ENCODE measurements around the gene PIWIL1. TPM values are rescaled to one million over a fixed set of nuclear protein-coding genes. Genes with fewer than 3 reads are reported as not detected.

The PIWIL1 gene
- total and polyA plus RNA-seq, 2 donors from 2014 or later: 0.15 to 0.31 TPM

DNA sequence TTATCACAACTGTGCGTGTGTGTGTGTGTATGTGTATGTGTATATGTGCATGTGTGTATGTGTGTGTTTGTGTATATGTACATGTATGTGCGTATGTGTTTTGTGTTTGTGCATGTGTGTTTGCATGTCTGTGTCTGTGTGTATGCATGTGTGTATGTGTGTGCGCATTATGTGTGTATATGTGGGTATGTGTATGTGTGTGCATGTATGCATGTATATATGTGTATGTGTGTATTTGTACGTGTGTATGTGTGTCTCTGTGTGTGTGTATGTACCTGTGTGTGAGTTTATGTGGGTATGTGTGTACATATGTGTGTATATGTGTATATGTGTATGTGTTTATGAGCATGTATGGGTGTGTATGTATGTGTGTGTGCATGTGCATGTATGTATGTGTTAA, 37.6 kb upstream of the PIWIL1 start:
- TF ChIP-seq, protein P1, sequence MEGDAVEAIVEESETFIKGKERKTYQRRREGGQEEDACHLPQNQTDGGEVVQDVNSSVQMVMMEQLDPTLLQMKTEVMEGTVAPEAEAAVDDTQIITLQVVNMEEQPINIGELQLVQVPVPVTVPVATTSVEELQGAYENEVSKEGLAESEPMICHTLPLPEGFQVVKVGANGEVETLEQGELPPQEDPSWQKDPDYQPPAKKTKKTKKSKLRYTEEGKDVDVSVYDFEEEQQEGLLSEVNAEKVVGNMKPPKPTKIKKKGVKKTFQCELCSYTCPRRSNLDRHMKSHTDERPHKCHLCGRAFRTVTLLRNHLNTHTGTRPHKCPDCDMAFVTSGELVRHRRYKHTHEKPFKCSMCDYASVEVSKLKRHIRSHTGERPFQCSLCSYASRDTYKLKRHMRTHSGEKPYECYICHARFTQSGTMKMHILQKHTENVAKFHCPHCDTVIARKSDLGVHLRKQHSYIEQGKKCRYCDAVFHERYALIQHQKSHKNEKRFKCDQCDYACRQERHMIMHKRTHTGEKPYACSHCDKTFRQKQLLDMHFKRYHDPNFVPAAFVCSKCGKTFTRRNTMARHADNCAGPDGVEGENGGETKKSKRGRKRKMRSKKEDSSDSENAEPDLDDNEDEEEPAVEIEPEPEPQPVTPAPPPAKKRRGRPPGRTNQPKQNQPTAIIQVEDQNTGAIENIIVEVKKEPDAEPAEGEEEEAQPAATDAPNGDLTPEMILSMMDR (IDR thresholded peaks at IDR 0.05; ENCODE audit: borderline replicate concordance, extremely low read depth, insufficient read depth): no peak
- Histone ChIP-seq H3K36me3 (ENCODE audit: control insufficient read depth in 2 of 3, insufficient read depth in 3 of 3, low read length in 3 of 3) (no peaks in the 10 kb centered on the region), H3K27me3 (ENCODE audit: control insufficient read depth, insufficient read depth, low read length) (no peaks in the 10 kb centered on the region), H3K9ac (ENCODE audit: low read length in 3 of 3) (no peak overlapping the region), H3K9me3 (ENCODE audit: control insufficient read depth in 2 of 3, insufficient read depth in 1 of 3, low read length in 3 of 3) (peaks cover 0 to 4% (median 0%) of the 10 kb centered on the region in 3 donors), H3K4me3 (ENCODE audit: low read length in 3 of 3) (peak overlapping the region in 1 of 3 donors; percentile 3), H3K4me1 (ENCODE audit: control insufficient read depth in 2 of 3, insufficient read depth in 2 of 3, low read depth in 1 of 3, low read length in 3 of 3) (peaks cover 0 to 4% (median 0%) of the 10 kb centered on the region in 3 donors), H3K27ac (ENCODE audit: low read depth in 2 of 2, low read length in 2 of 2) (no peak overlapping the region)
- DNase-seq: no peak
- no peak for FAIRE-seq
- intact Hi-C loops (cut with DNase I): loop anchor here (10.0 kb wide), 1 partner anchor 245 kb away; no protein-coding TSS in a partner anchor

DNA sequence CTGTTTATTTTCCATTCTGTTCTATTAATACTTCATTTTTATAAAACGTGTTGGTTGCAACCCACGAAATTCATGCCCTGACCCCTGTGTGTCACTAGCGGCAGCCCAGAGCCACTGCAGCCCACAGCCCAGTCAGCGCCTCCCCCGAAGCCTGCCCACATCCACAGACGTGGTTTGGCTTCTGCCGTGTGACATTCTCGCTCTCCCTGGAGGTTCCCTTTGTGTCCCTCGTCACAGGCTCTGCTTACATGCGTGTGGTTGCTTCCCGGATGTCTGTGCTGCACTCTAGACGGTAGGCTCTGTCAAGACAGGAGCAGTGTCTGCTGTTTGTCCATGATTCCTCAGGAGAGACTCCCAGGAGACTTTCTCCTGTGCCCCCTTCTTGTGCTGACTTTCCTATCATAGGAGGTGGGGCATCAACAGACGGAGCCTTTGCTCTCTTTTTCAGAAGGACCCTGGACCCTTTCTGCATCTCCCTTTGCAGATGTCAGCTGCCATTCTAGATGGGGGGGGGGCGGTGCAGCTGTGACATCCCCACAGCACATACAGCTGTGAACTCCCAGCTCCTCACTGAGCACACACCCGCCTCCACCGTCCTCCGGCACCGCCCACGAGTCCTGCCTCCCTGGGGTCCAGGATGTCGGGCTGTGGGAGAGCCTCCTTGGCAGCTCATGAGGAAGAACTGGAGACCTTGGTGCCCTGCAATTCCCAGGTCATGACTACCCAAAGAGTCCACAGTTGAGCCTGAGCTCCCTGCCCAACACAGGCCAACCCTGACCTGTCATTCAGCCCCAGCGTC, 36.8 kb upstream of the PIWIL1 start:
- intact Hi-C loops (cut with DNase I): loop anchor here (10.0 kb wide), 1 partner anchor 246 kb away; no protein-coding TSS in a partner anchor
- FAIRE-seq: no peak
- DNase-seq: peak in 1 of 5 donors; percentile 23

DNA sequence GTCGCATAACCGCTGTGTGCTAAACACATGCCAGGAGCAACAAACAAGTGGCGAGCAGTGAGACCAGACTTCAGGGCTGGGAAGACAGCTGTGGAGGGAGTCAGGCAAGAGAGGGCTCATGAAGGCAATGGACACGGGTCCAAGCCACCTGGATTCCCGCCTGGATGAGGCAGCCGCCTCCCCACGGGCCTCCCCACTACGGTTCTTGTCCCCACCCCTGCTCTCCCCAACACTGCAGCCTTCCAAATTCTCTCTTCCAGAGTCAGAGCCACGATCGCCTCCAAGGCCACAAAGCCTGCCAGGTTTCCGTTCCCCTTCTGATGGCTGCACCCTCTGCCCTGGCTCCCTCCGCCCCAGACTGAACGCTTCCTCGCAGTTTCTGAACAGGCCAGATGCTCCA, 36.1 kb upstream of the PIWIL1 start:
- no peaks in the 10 kb centered on the region for H3K36me3 ChIP-seq (ENCODE audit: control insufficient read depth in 2 of 3, insufficient read depth in 3 of 3, low read length in 3 of 3)
- TF ChIP-seq, protein P1 (IDR thresholded peaks at IDR 0.05; ENCODE audit: borderline replicate concordance, extremely low read depth, insufficient read depth): no peak
- FAIRE-seq (no peak), DNase-seq (no peak)
- H3K27ac ChIP-seq (ENCODE audit: low read depth in 2 of 2, low read length in 2 of 2): no peak overlapping the region
- no peaks in the 10 kb centered on the region for H3K27me3 ChIP-seq (ENCODE audit: control insufficient read depth, insufficient read depth, low read length)
- intact Hi-C loops (cut with DNase I): loop anchor here (10.0 kb wide), 1 partner anchor 247 kb away; no protein-coding TSS in a partner anchor
- H3K9ac ChIP-seq (ENCODE audit: low read length in 3 of 3): no peak overlapping the region
- H3K4me1 ChIP-seq (ENCODE audit: control insufficient read depth in 2 of 3, insufficient read depth in 2 of 3, low read depth in 1 of 3, low read length in 3 of 3): peaks cover 0 to 4% (median 0%) of the 10 kb centered on the region in 3 donors
- H3K9me3 ChIP-seq (ENCODE audit: control insufficient read depth in 2 of 3, insufficient read depth in 1 of 3, low read length in 3 of 3): peaks cover 0 to 4% (median 0%) of the 10 kb centered on the region in 3 donors
- H3K4me3 ChIP-seq (ENCODE audit: low read length in 3 of 3): no peak overlapping the region

More for the DNA sequence above, 36.8 kb upstream of the PIWIL1 start:
- Histone ChIP-seq H3K9me3 (ENCODE audit: control insufficient read depth in 2 of 3, insufficient read depth in 1 of 3, low read length in 3 of 3) (peaks cover 0 to 4% (median 0%) of the 10 kb centered on the region in 3 donors), H3K9ac (ENCODE audit: low read length in 3 of 3) (no peak overlapping the region), H3K4me3 (ENCODE audit: low read length in 3 of 3) (no peak overlapping the region), H3K27ac (ENCODE audit: low read depth in 2 of 2, low read length in 2 of 2) (no peak overlapping the region), H3K4me1 (ENCODE audit: control insufficient read depth in 2 of 3, insufficient read depth in 2 of 3, low read depth in 1 of 3, low read length in 3 of 3) (peaks cover 0 to 4% (median 0%) of the 10 kb centered on the region in 3 donors), H3K36me3 (ENCODE audit: control insufficient read depth in 2 of 3, insufficient read depth in 3 of 3, low read length in 3 of 3) (no peaks in the 10 kb centered on the region), H3K27me3 (ENCODE audit: control insufficient read depth, insufficient read depth, low read length) (no peaks in the 10 kb centered on the region)
- TF ChIP-seq, protein P1 (IDR thresholded peaks at IDR 0.05; ENCODE audit: borderline replicate concordance, extremely low read depth, insufficient read depth): no peak
